Adrenal gland (tissue), 5 donors: ENCODE results near the gene SLC6A18.
"Not testable (repeated sequence)": the region's sequence is repeated elsewhere in the genome, so short reads cannot be mapped to it uniquely, and the experiment has no call there.

Source experiments
- CTCF ChIP-seq, 6 experiments: fragments of 450-650 bp in 4 of 6; fragments of 200-600 bp in 2 of 6; sonication (generic) in 1 of 6; IDR thresholded peaks; 1 replicate in 5 of 6; 2 replicates in 1 of 6; pipeline versions ENCODE4 v1.5.1 to v1.8.0; 2016 to 2021; ENCODE audit warnings: antibody characterized with exemption in 6 of 6, mild to moderate bottlenecking in 2 of 6, moderate library complexity in 1 of 6
- POLR2A ChIP-seq, 2 donors: fragments of 450-650 bp; IDR thresholded peaks; one replicate each; pipeline ENCODE4 v1.6.1; 2017; ENCODE audit warnings: antibody characterized with exemption in 2 of 2, mild to moderate bottlenecking in 2 of 2, moderate library complexity in 1 of 2
- donor health status: DM: no; HTN: no; CAD: no.

DNA sequence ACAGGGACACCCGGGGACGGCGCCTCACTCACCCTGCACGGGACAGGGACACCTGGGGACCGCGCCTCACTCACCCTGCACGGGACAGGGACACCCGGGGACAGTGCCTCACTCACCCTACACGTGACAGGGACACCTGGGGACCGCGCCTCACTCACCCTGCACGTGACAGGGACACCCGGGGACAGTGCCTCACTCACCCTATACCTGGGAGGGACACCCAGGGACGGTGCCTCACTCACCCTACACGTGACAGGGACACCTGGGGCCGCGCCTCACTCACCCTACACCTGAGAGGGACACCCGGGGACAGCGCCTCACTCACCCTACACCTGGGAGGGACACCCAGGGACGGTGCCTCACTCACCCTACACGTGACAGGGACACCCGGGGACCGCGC lies 65.8 kb downstream of the SLC6A18 start:
- not testable (repeated sequence) for TF ChIP-seq POLR2A, CTCF (IDR thresholded peaks at IDR 0.05)
